Astrocyte (in vitro differentiated cells and primary cell): Measurements from ENCODE around the gene AMH. TPM values are rescaled to one million over a fixed set of nuclear protein-coding genes. Genes with fewer than 3 reads are reported as not detected.

ENCODE experiments used
- DNase-seq: peaks from one replicate; pipeline ENCODE4 v3.0.0-alpha.2; 2010; ENCODE audit warnings: low read depth
- FAIRE-seq: peaks from 2 replicates; lab custom pipeline; 2011; peaks lifted over from hg19 to GRCh38; lab: Jason Lieb, UNC
- H2AFZ ChIP-seq: 2 replicates; pipeline ENCODE4 v1.6.0; 2012; ENCODE audit warnings: low read depth, low read length, inconsistent platforms
- H3K27ac ChIP-seq: 2 replicates; pipeline ENCODE4 v1.5.1; 2011; ENCODE audit warnings: low read depth, low read length, inconsistent platforms
- H3K27me3 ChIP-seq: 2 replicates; pipeline ENCODE4 v1.6.0; 2011; ENCODE audit warnings: low read length, inconsistent platforms; ENCODE audit not compliant: insufficient read depth
- H3K36me3 ChIP-seq: 2 replicates; pipeline ENCODE4 v1.5.1; 2011; ENCODE audit warnings: low read length, inconsistent platforms; ENCODE audit not compliant: insufficient read depth
- H3K4me1 ChIP-seq: 2 replicates; pipeline ENCODE4 v1.5.1; 2011; ENCODE audit warnings: low read length, inconsistent platforms; ENCODE audit not compliant: insufficient read depth
- H3K4me2 ChIP-seq: 2 replicates; pipeline ENCODE4 v1.6.0; 2012; ENCODE audit warnings: low read length, inconsistent platforms
- H3K4me3 ChIP-seq: 2 replicates; pipeline ENCODE4 v1.5.1; 2011; ENCODE audit warnings: low read depth, mild to moderate bottlenecking, low read length, inconsistent platforms; ENCODE audit not compliant: insufficient read depth
- H3K79me2 ChIP-seq: 2 replicates; pipeline ENCODE4 v1.6.0; 2012; ENCODE audit warnings: mild to moderate bottlenecking, low read length, inconsistent platforms; ENCODE audit not compliant: insufficient read depth
- H3K9ac ChIP-seq: 2 replicates; pipeline ENCODE4 v1.6.0; 2012; ENCODE audit warnings: mild to moderate bottlenecking, low read length, inconsistent platforms
- H3K9me3 ChIP-seq: 2 replicates; pipeline ENCODE4 v1.5.1; 2012; ENCODE audit warnings: low read depth, mild to moderate bottlenecking, low read length, inconsistent platforms; ENCODE audit not compliant: insufficient read depth
- H4K20me1 ChIP-seq: 2 replicates; pipeline ENCODE4 v1.6.0; 2012; ENCODE audit warnings: low read length, inconsistent platforms; ENCODE audit not compliant: insufficient read depth
- H3K27ac Mint-ChIP-seq: one replicate; pipeline ENCODE4 v1.8.0; 2021; ENCODE audit warnings: mild to moderate bottlenecking, mixed read lengths; ENCODE audit not compliant: unreplicated experiment
- H3K27me3 Mint-ChIP-seq: one replicate; pipeline ENCODE4 v1.8.0; 2021; ENCODE audit warnings: low read depth, mixed read lengths; ENCODE audit not compliant: unreplicated experiment
- H3K36me3 Mint-ChIP-seq: one replicate; pipeline ENCODE4 v1.8.0; 2021; ENCODE audit warnings: low read depth, mixed read lengths; ENCODE audit not compliant: unreplicated experiment
- H3K4me1 Mint-ChIP-seq: one replicate; pipeline ENCODE4 v1.8.0; 2021; ENCODE audit warnings: low read depth, mixed read lengths; ENCODE audit not compliant: unreplicated experiment
- H3K4me3 Mint-ChIP-seq: one replicate; pipeline ENCODE4 v1.8.0; 2021; ENCODE audit warnings: mild to moderate bottlenecking, moderate library complexity, mixed read lengths; ENCODE audit not compliant: unreplicated experiment
- H3K9me3 Mint-ChIP-seq: one replicate; pipeline ENCODE4 v1.8.0; 2021; ENCODE audit warnings: mild to moderate bottlenecking, mixed read lengths; ENCODE audit not compliant: unreplicated experiment
- EZH2 ChIP-seq: IDR thresholded peaks from 2 replicates; pipeline ENCODE4 v1.6.1; 2012; ENCODE audit warnings: mild to moderate bottlenecking, low read length, inconsistent platforms; ENCODE audit not compliant: insufficient read depth
- total RNA-seq: library from RNA; stranded (reverse); gene quantifications from 2 replicates; pipeline ENCODE4 v1.2.1, GENCODE V29; 2021
- TF ChIP-seq, protein P1 (sequence below): IDR thresholded peaks from 2 replicates; pipeline ENCODE4 v1.5.1; 2011; ENCODE audit warnings: low read depth, mild to moderate bottlenecking, inconsistent platforms, low read length, moderate library complexity; ENCODE audit not compliant: insufficient read depth

The AMH gene
- total RNA-seq, 1 donor from 2014 or later = 4.6 TPM

DNA sequence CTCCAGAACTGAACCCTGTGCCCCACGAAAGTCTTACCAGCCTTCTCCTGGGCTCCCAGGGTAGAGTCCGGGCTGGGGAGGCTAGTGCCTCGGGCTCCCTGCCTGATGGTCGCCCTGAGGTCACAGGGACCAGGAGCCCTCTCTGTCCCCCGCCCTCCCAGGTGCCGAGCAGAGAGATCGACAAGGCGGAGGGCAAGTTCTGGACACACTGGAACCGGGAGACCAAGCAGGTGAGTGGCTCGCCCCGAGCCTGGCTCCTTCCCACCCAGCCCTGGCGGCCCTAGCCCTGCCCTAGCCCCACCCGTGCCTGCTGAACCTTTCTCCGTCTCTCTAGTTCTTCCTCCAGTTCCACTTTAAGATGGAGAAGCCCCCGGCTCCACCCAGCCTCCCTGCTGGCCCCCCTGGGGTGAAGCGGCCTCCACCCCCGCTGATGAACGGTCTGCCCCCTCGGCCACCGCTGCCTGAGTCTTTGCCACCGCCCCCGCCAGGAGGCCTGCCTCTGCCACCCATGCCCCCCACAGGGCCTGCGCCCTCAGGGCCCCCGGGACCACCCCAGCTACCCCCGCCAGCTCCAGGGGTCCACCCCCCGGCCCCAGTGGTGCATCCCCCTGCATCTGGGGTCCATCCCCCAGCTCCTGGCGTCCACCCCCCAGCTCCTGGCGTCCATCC, 1.6 kb upstream of the AMH start:
- H3K4me2 ChIP-seq = no peak overlapping the region
- H3K27me3 ChIP-seq = peaks cover 17% of the 10 kb centered on the region
- H2AFZ ChIP-seq = no peak overlapping the region
- DNase-seq (no peak), FAIRE-seq (no peak)
- H3K4me1 Mint-ChIP-seq = peaks cover 2% of the 10 kb centered on the region
- H3K9me3 ChIP-seq = no peaks in the 10 kb centered on the region
- H3K27ac ChIP-seq = no peak overlapping the region
- no peak overlapping the region for H3K4me3 Mint-ChIP-seq
- no peak overlapping the region for H3K9ac ChIP-seq
- peaks cover 31% of the 10 kb centered on the region for H3K79me2 ChIP-seq
- peaks cover 84% of the 10 kb centered on the region for H4K20me1 ChIP-seq
- no peaks in the 10 kb centered on the region for H3K9me3 Mint-ChIP-seq
- H3K36me3 ChIP-seq = peaks cover 14% of the 10 kb centered on the region
- H3K4me3 ChIP-seq = no peak overlapping the region
- peaks cover 2% of the 10 kb centered on the region for H3K36me3 Mint-ChIP-seq
- no peaks in the 10 kb centered on the region for H3K27me3 Mint-ChIP-seq
- H3K27ac Mint-ChIP-seq = no peak overlapping the region
- TF ChIP-seq, protein P1, sequence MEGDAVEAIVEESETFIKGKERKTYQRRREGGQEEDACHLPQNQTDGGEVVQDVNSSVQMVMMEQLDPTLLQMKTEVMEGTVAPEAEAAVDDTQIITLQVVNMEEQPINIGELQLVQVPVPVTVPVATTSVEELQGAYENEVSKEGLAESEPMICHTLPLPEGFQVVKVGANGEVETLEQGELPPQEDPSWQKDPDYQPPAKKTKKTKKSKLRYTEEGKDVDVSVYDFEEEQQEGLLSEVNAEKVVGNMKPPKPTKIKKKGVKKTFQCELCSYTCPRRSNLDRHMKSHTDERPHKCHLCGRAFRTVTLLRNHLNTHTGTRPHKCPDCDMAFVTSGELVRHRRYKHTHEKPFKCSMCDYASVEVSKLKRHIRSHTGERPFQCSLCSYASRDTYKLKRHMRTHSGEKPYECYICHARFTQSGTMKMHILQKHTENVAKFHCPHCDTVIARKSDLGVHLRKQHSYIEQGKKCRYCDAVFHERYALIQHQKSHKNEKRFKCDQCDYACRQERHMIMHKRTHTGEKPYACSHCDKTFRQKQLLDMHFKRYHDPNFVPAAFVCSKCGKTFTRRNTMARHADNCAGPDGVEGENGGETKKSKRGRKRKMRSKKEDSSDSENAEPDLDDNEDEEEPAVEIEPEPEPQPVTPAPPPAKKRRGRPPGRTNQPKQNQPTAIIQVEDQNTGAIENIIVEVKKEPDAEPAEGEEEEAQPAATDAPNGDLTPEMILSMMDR = no peak
- no peak for TF ChIP-seq EZH2
- peaks cover 5% of the 10 kb centered on the region for H3K4me1 ChIP-seq

DNA sequence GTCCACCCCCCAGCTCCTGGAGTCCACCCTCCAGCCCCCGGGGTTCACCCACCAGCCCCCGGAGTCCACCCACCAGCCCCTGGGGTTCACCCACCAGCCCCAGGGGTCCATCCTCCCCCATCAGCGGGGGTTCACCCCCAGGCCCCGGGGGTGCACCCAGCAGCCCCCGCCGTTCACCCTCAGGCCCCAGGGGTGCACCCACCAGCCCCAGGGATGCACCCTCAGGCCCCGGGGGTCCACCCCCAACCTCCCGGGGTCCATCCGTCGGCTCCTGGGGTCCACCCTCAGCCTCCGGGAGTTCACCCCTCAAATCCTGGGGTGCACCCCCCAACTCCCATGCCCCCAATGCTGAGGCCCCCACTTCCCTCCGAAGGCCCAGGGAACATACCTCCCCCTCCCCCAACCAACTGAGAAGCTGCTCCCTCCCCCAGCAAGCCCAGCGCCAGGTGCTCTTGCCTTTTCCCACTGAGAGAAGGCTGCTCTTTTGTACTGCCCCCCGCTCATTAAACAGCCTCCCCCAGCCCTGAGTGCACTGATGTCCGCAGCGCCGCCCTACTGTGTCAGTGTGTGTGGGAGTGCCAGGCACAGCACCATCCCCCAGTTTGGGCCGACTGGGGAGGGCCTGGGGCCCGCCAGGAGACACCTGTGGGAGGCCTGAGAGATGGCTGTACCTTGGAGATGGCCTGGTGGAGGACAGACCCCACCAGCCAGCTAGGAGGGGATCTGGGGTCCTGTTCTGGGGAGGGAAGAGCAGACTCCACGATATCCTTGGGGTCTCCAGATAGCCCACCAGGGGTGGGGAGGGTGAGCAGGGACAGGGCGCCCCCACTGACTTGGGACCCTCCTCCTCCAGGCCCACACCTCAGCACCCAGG, 750 bp upstream of the AMH start:
- TF ChIP-seq EZH2 = no peak
- TF ChIP-seq, protein P1 = no peak
- Mint-ChIP-seq H3K4me3 (no peak overlapping the region), H3K36me3 (no peaks in the 10 kb centered on the region), H3K27ac (no peak overlapping the region), H3K9me3 (no peaks in the 10 kb centered on the region), H3K27me3 (no peaks in the 10 kb centered on the region), H3K4me1 (no peaks in the 10 kb centered on the region)
- Histone ChIP-seq H3K36me3 (peaks cover 14% of the 10 kb centered on the region), H3K4me3 (no peak overlapping the region), H2AFZ (no peak overlapping the region), H3K4me1 (peaks cover 7% of the 10 kb centered on the region), H3K79me2 (peaks cover 23% of the 10 kb centered on the region), H3K9me3 (no peaks in the 10 kb centered on the region), H3K27me3 (peaks cover 21% of the 10 kb centered on the region), H3K27ac (no peak overlapping the region), H3K9ac (no peak overlapping the region), H3K4me2 (no peak overlapping the region), H4K20me1 (peaks cover 76% of the 10 kb centered on the region)
- no peak for FAIRE-seq
- no peak for DNase-seq
